Adipocyte (in vitro differentiated cells): ENCODE data around the gene NUP214.

Experiments
- DNase-seq: peaks from one replicate; pipeline ENCODE4 v3.0.0-alpha.2; 2015; ENCODE audit warnings: low read depth
- H3K27me3 ChIP-seq: replicated peaks from 2 replicates; pipeline ENCODE4 v1.7.0; 2013; ENCODE audit warnings: mild to moderate bottlenecking, low read length, moderate library complexity; ENCODE audit not compliant: control insufficient read depth, insufficient read depth
- H3K36me3 ChIP-seq: 2 replicates; pipeline ENCODE4 v1.7.0; 2013; ENCODE audit warnings: low read length, mild to moderate bottlenecking, moderate library complexity; ENCODE audit not compliant: control insufficient read depth, insufficient read depth, severe bottlenecking
- H3K4me1 ChIP-seq: 2 replicates; pipeline ENCODE4 v1.7.0; 2013; ENCODE audit warnings: mild to moderate bottlenecking, low read length, moderate library complexity; ENCODE audit not compliant: control insufficient read depth, insufficient read depth
- H3K4me3 ChIP-seq: 2 replicates; pipeline ENCODE4 v1.7.0; 2013; ENCODE audit warnings: mild to moderate bottlenecking, low read length, moderate library complexity
- H3K9ac ChIP-seq: 2 replicates; pipeline ENCODE4 v1.7.0; 2013; ENCODE audit warnings: mild to moderate bottlenecking, low read length, moderate library complexity
- H3K9me3 ChIP-seq: 2 replicates; pipeline ENCODE4 v1.7.0; 2013; ENCODE audit warnings: mild to moderate bottlenecking, low read length, moderate library complexity; ENCODE audit not compliant: control insufficient read depth

The NUP214 gene

GRCh38 chr9:131227959-131228460 is 102.6 kb downstream of the NUP214 start:
- H3K36me3 ChIP-seq, result peaks cover 33% of the 10 kb centered on the region
- no peak for DNase-seq
- H3K4me3 ChIP-seq, result no peak overlapping the region
- H3K9me3 ChIP-seq, result no peaks in the 10 kb centered on the region
- H3K9ac ChIP-seq, result no peak overlapping the region
- peaks cover 19% of the 10 kb centered on the region for H3K4me1 ChIP-seq
- H3K27me3 ChIP-seq, result no peaks in the 10 kb centered on the region

- Histone ChIP-seq H3K9ac (no peak overlapping the region), H3K4me3 (no peak overlapping the region), H3K36me3 (peaks cover 42% of the 10 kb centered on the region), H3K27me3 (no peaks in the 10 kb centered on the region), H3K4me1 (peaks cover 19% of the 10 kb centered on the region), H3K9me3 (no peaks in the 10 kb centered on the region)
- no peak for DNase-seq
These were observed 103.6 kb downstream of the NUP214 start for GRCh38 chr9:131228988-131229387.

- DNase-seq, result no peak
- Histone ChIP-seq H3K4me3 (no peak overlapping the region), H3K4me1 (peaks cover 17% of the 10 kb centered on the region), H3K9ac (no peak overlapping the region), H3K9me3 (no peaks in the 10 kb centered on the region), H3K27me3 (no peaks in the 10 kb centered on the region), H3K36me3 (peaks cover 50% of the 10 kb centered on the region)
These were observed 108.2 kb downstream of the NUP214 start for GRCh38 chr9:131233556-131233955.

DNA sequence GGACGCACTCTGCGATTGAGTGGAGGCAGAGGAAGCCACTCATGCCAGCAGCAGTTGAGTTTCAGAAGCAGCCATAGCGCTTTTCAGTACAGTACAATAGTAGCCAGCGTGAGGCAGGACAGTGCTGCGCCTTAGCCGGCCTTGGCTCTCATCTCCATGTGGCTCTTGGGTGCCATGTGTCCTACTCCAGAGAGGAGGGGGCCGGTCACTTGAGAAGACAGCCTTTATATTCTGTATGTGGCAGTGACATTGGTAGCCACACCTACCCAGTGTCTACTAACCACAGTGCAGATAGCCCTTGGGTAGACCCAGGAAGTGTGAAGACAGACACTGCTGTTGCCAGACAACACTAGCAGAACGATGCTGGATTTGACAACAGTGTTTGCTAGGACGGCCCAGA is 108.6 kb downstream of the NUP214 start:
- no peak overlapping the region for H3K4me3 ChIP-seq
- no peaks in the 10 kb centered on the region for H3K27me3 ChIP-seq
- no peak for DNase-seq
- H3K9me3 ChIP-seq, result no peaks in the 10 kb centered on the region
- peaks cover 14% of the 10 kb centered on the region for H3K4me1 ChIP-seq
- peaks cover 50% of the 10 kb centered on the region for H3K36me3 ChIP-seq
- no peak overlapping the region for H3K9ac ChIP-seq

GRCh38 chr9:131234799-131235479 is 109.6 kb downstream of the NUP214 start:
- H3K36me3 ChIP-seq, result peaks cover 42% of the 10 kb centered on the region
- DNase-seq, result no peak

DNA sequence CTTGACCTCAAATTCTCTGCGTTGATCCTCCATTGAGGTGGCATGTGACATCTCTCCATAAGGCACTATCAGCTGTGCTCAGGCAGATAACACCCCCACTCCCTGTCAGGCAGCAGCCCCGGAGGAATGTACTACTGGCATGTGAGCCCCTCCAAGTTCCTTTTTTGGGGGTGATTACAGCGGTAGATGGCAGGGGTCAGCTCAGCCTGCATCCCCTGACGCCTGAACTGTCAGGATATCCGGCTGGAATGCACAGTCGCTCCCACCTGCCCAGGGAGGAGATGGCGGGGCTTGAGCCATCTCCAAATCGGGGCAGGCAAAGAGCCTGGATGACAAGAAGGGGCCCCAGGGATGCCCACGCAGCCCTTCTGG is 110.1 kb downstream of the NUP214 start:
- Histone ChIP-seq H3K9me3 (no peaks in the 10 kb centered on the region), H3K27me3 (no peaks in the 10 kb centered on the region), H3K36me3 (peaks cover 38% of the 10 kb centered on the region), H3K4me1 (peaks cover 14% of the 10 kb centered on the region), H3K9ac (no peak overlapping the region), H3K4me3 (no peak overlapping the region)
- no peak for DNase-seq

More at GRCh38 chr9:131234799-131235479, 109.6 kb downstream of the NUP214 start:
- Histone ChIP-seq H3K27me3 (no peaks in the 10 kb centered on the region), H3K4me3 (no peak overlapping the region), H3K9me3 (no peaks in the 10 kb centered on the region), H3K9ac (no peak overlapping the region), H3K4me1 (peaks cover 14% of the 10 kb centered on the region)

- Histone ChIP-seq H3K9ac (no peak overlapping the region), H3K36me3 (peaks cover 34% of the 10 kb centered on the region), H3K4me1 (peaks cover 14% of the 10 kb centered on the region), H3K9me3 (no peaks in the 10 kb centered on the region), H3K4me3 (no peak overlapping the region), H3K27me3 (no peaks in the 10 kb centered on the region)
- no peak for DNase-seq
These were observed 110.8 kb downstream of the NUP214 start for GRCh38 chr9:131236161-131236560.

GRCh38 chr9:131236761-131237160 is 111.4 kb downstream of the NUP214 start:
- no peaks in the 10 kb centered on the region for H3K9me3 ChIP-seq
- peaks cover 14% of the 10 kb centered on the region for H3K4me1 ChIP-seq
- no peak overlapping the region for H3K9ac ChIP-seq
- peaks cover 28% of the 10 kb centered on the region for H3K36me3 ChIP-seq
- DNase-seq, result no peak
- H3K4me3 ChIP-seq, result no peak overlapping the region
- no peaks in the 10 kb centered on the region for H3K27me3 ChIP-seq

GRCh38 chr9:131237291-131237690 is 111.9 kb downstream of the NUP214 start:
- H3K4me1 ChIP-seq, result peaks cover 14% of the 10 kb centered on the region
- no peak for DNase-seq
- no peaks in the 10 kb centered on the region for H3K27me3 ChIP-seq
- peak overlapping the region; percentile 30 for H3K9ac ChIP-seq
- no peaks in the 10 kb centered on the region for H3K9me3 ChIP-seq
- H3K4me3 ChIP-seq, result no peak overlapping the region
- H3K36me3 ChIP-seq, result peaks cover 23% of the 10 kb centered on the region

DNA sequence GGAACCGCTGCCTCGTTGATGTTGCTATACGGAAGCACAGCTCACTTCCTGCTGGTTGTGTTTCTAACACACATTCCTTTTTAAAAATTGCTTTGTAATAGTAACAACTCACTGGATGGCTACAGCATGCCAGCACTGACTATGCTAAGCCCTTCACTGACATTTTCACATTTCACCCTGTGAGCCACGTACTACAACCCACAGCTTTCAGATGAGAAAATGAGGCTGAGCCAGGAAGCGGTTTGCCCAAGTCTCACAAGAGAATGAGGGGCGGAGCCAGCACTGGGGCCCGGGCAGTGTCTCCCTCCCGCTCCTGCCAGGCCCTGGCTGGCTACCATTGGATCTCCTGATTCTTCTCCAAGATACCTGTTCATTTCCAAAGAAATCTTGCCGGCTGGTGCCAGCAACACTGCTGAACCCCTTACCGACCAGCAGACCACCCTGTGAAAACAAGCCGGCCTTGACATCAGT is 112.6 kb downstream of the NUP214 start:
- DNase-seq, result peak; percentile 78
- peaks cover 17% of the 10 kb centered on the region for H3K36me3 ChIP-seq
- H3K27me3 ChIP-seq, result no peaks in the 10 kb centered on the region
- no peaks in the 10 kb centered on the region for H3K9me3 ChIP-seq
- peak overlapping the region; percentile 30 for H3K9ac ChIP-seq
- peak overlapping the region; percentile 51 for H3K4me3 ChIP-seq
- H3K4me1 ChIP-seq, result peaks cover 14% of the 10 kb centered on the region

- Histone ChIP-seq H3K9ac (peak overlapping the region; percentile 30), H3K36me3 (peaks cover 14% of the 10 kb centered on the region), H3K9me3 (no peaks in the 10 kb centered on the region), H3K27me3 (no peaks in the 10 kb centered on the region), H3K4me1 (peaks cover 14% of the 10 kb centered on the region), H3K4me3 (no peak overlapping the region)
- DNase-seq, result peak; percentile 13
These were observed 113.1 kb downstream of the NUP214 start for GRCh38 chr9:131238402-131239021.
